CD4-positive, alpha-beta T cell treated with Interleukin-4 for 1 hour (primary cell): ENCODE results near the gene WNT5B.
"Not testable (repeated sequence)": the region's sequence is repeated elsewhere in the genome, so short reads cannot be mapped to it uniquely, and the experiment has no call there.

Source experiments
- DNase-seq, 2 donors: peaks; one replicate each; pipeline ENCODE4 v3.0.0-alpha.2; 2020 to 2022

The WNT5B gene

GRCh38 chr12:1692226-1692625 lies 63.2 kb downstream of the WNT5B start:
- no peak for DNase-seq

- peak in 1 of 2 donors; percentile 12 for DNase-seq
These were observed 64.0 kb downstream of the WNT5B start for GRCh38 chr12:1692895-1693610.

- not testable (repeated sequence) for DNase-seq
These were observed 66.1 kb downstream of the WNT5B start for GRCh38 chr12:1695097-1695496.

- no peak for DNase-seq
These were observed 67.0 kb downstream of the WNT5B start for GRCh38 chr12:1695886-1696670.

- no peak for DNase-seq
These were observed 67.8 kb downstream of the WNT5B start for GRCh38 chr12:1696800-1697199.
